HUES64 (cell line): ENCODE results near the gene LDHD.
"Not testable (repeated sequence)": the region's sequence is repeated elsewhere in the genome, so short reads cannot be mapped to it uniquely, and the experiment has no call there.

Experiments
- H3K27ac ChIP-seq: 2 replicates; pipeline ENCODE4 v1.7.0; 2013; ENCODE audit warnings: low read depth, low read length, inconsistent platforms
- H3K27me3 ChIP-seq: 2 replicates; pipeline ENCODE4 v1.6.1; 2013; ENCODE audit warnings: mild to moderate bottlenecking, low read length; ENCODE audit not compliant: insufficient read depth
- H3K36me3 ChIP-seq: 2 replicates; pipeline ENCODE4 v1.6.1; 2013; ENCODE audit warnings: mild to moderate bottlenecking, low read length; ENCODE audit not compliant: insufficient read depth
- H3K4me1 ChIP-seq: 2 replicates; pipeline ENCODE4 v1.6.1; 2013; ENCODE audit warnings: mild to moderate bottlenecking, low read length, moderate library complexity; ENCODE audit not compliant: insufficient read depth
- H3K4me3 ChIP-seq: 2 replicates; pipeline ENCODE4 v1.5.1; 2013; ENCODE audit warnings: mild to moderate bottlenecking, low read length, moderate library complexity
- H3K9ac ChIP-seq: 2 replicates; pipeline ENCODE4 v1.6.1; 2013; ENCODE audit warnings: mild to moderate bottlenecking, low read depth, low read length
- H3K9me3 ChIP-seq: 2 replicates; pipeline ENCODE4 v1.6.1; 2013; ENCODE audit warnings: low read depth, low read length; ENCODE audit not compliant: insufficient read depth
- WGBS: fragments of 150-250, 120-280 bp; methylation state at CpG from one replicate; pipeline ENCODE4 v1.1.7; 2013; ENCODE audit warnings: missing lambda C conversion rate; 5-methylcytosine and 5-hydroxymethylcytosine counted together

The LDHD gene

GRCh38 chr16:75097941-75098901 lies 18.4 kb downstream of the LDHD start:
- no peak overlapping the region for H3K9ac ChIP-seq
- H3K36me3 ChIP-seq, result 0 out of 2 replicates have a peak, but pooled peaks cover 8% of the 10 kb centered on the region
- no peak overlapping the region for H3K27ac ChIP-seq
- 71% methylated on average over 15 of the region's 15 CpGs for WGBS
- H3K27me3 ChIP-seq, result no peaks in the 10 kb centered on the region
- H3K9me3 ChIP-seq, result no peaks in the 10 kb centered on the region
- no peak overlapping the region for H3K4me3 ChIP-seq
- peaks cover 39% of the 10 kb centered on the region for H3K4me1 ChIP-seq

- H3K27ac ChIP-seq, result no peak overlapping the region
- H3K9me3 ChIP-seq, result no peaks in the 10 kb centered on the region
- 0 out of 2 replicates have a peak, but pooled peaks cover 5% of the 10 kb centered on the region for H3K36me3 ChIP-seq
- 92% methylated on average over 10 of the region's 10 CpGs for WGBS
- peaks cover 47% of the 10 kb centered on the region for H3K4me1 ChIP-seq
- H3K4me3 ChIP-seq, result no peak overlapping the region
- H3K9ac ChIP-seq, result no peak overlapping the region
- H3K27me3 ChIP-seq, result no peaks in the 10 kb centered on the region
These were observed 19.3 kb downstream of the LDHD start for GRCh38 chr16:75097191-75097761.

GRCh38 chr16:75096656-75097055 lies 19.9 kb downstream of the LDHD start:
- Histone ChIP-seq H3K36me3 (0 out of 2 replicates have a peak, but pooled peaks cover 5% of the 10 kb centered on the region), H3K9me3 (no peaks in the 10 kb centered on the region), H3K27me3 (no peaks in the 10 kb centered on the region), H3K4me1 (peaks cover 50% of the 10 kb centered on the region), H3K4me3 (no peak overlapping the region), H3K9ac (no peak overlapping the region), H3K27ac (no peak overlapping the region; the same call in 1 of the 2 replicates)
- WGBS, result 65% methylated on average over 5 of the region's 6 CpGs

GRCh38 chr16:75095204-75095621 lies 21.4 kb downstream of the LDHD start:
- Histone ChIP-seq H3K9me3 (no peaks in the 10 kb centered on the region), H3K36me3 (0 out of 2 replicates have a peak, but pooled peaks cover 5% of the 10 kb centered on the region), H3K27ac (no peak overlapping the region), H3K27me3 (no peaks in the 10 kb centered on the region), H3K9ac (no peak overlapping the region), H3K4me3 (no peak overlapping the region), H3K4me1 (peaks cover 50% of the 10 kb centered on the region)
- WGBS, result 95% methylated on average over 14 of the region's 14 CpGs

- H3K4me1 ChIP-seq, result peaks cover 37% of the 10 kb centered on the region
- no peaks in the 10 kb centered on the region for H3K9me3 ChIP-seq
- H3K36me3 ChIP-seq, result 0 out of 2 replicates have a peak, but pooled peaks cover 5% of the 10 kb centered on the region
- H3K9ac ChIP-seq, result no peak overlapping the region
- H3K27me3 ChIP-seq, result no peaks in the 10 kb centered on the region
- H3K27ac ChIP-seq, result no peak overlapping the region
- H3K4me3 ChIP-seq, result no peak overlapping the region
- 96% methylated on average over 23 of the region's 23 CpGs for WGBS
These were observed 22.7 kb downstream of the LDHD start for GRCh38 chr16:75093598-75094540.

GRCh38 chr16:75092777-75093176 lies 23.8 kb downstream of the LDHD start:
- Histone ChIP-seq H3K9me3 (no peaks in the 10 kb centered on the region), H3K27ac (no peak overlapping the region), H3K36me3 (0 out of 2 replicates have a peak, but pooled peaks cover 5% of the 10 kb centered on the region), H3K4me3 (no peak overlapping the region), H3K27me3 (no peaks in the 10 kb centered on the region), H3K9ac (no peak overlapping the region), H3K4me1 (peaks cover 26% of the 10 kb centered on the region)
- 86% methylated on average over 7 of the region's 7 CpGs for WGBS

GRCh38 chr16:75091619-75092018 lies 25.0 kb downstream of the LDHD start:
- H3K27ac ChIP-seq, H3K4me3 ChIP-seq, H3K36me3 ChIP-seq, H3K9ac ChIP-seq, H3K27me3 ChIP-seq, H3K9me3 ChIP-seq: not testable (repeated sequence)
- H3K4me1 ChIP-seq, result peaks cover 27% of the 10 kb centered on the region
- WGBS, result 66% methylated on average over 2 of the region's 3 CpGs

- H3K9me3 ChIP-seq, H3K27me3 ChIP-seq, H3K4me3 ChIP-seq, H3K36me3 ChIP-seq, H3K27ac ChIP-seq, H3K9ac ChIP-seq: not testable (repeated sequence)
- WGBS, result 92% methylated on average over 6 of the region's 6 CpGs
- peaks cover 20% of the 10 kb centered on the region for H3K4me1 ChIP-seq
These were observed 25.7 kb downstream of the LDHD start for GRCh38 chr16:75090899-75091298.

- WGBS, result 76% methylated on average over 6 of the region's 6 CpGs
- Histone ChIP-seq H3K9ac (no peak overlapping the region), H3K27ac (no peak overlapping the region), H3K36me3 (0 out of 2 replicates have a peak, but pooled peaks cover 3% of the 10 kb centered on the region), H3K27me3 (no peaks in the 10 kb centered on the region), H3K4me3 (no peak overlapping the region), H3K9me3 (no peaks in the 10 kb centered on the region), H3K4me1 (peaks cover 20% of the 10 kb centered on the region)
These were observed 26.9 kb downstream of the LDHD start for GRCh38 chr16:75089486-75090202.

GRCh38 chr16:75088934-75089333 lies 27.6 kb downstream of the LDHD start:
- H3K27ac ChIP-seq, result no peak overlapping the region
- peaks cover 20% of the 10 kb centered on the region for H3K4me1 ChIP-seq
- no peaks in the 10 kb centered on the region for H3K27me3 ChIP-seq
- H3K36me3 ChIP-seq, result peaks cover 4% of the 10 kb centered on the region; the same call in 1 of the 2 replicates
- H3K4me3 ChIP-seq, result no peak overlapping the region
- H3K9ac ChIP-seq, result no peak overlapping the region
- WGBS, result 84% methylated on average over 8 of the region's 8 CpGs
- no peaks in the 10 kb centered on the region for H3K9me3 ChIP-seq
